A549 treated with CORT108297 at 1 μM for 4 hours (cell line): Measurements from ENCODE around the gene TRAPPC13. TPM values are rescaled to one million over a fixed set of nuclear protein-coding genes. Genes with fewer than 3 reads are reported as not detected.

Experiments
- total RNA-seq: library from RNA; stranded (reverse); fragments of 200-300 nt; extraction: Qiagen RNA extraction; gene quantifications from 5 replicates; pipeline ENCODE4 v1.2.3, GENCODE V29; 2022

Gene TRAPPC13, protein sequence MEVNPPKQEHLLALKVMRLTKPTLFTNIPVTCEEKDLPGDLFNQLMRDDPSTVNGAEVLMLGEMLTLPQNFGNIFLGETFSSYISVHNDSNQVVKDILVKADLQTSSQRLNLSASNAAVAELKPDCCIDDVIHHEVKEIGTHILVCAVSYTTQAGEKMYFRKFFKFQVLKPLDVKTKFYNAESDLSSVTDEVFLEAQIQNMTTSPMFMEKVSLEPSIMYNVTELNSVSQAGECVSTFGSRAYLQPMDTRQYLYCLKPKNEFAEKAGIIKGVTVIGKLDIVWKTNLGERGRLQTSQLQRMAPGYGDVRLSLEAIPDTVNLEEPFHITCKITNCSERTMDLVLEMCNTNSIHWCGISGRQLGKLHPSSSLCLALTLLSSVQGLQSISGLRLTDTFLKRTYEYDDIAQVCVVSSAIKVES
- 11.6 to 15.1 TPM (median 13.7 TPM) in 5 replicates for total RNA-seq

GRCh38 chr5:65624571-65625555 is at the start of gene TRAPPC13, which contains the start of gene SHLD3:
TRAPPC13 (plus strand) TSS chr5:65625027; CDS start chr5:65625061, 34 bp downstream.
SHLD3 (plus strand) TSS chr5:65625027; CDS start chr5:65629588, 4,561 bp downstream.

DNA sequence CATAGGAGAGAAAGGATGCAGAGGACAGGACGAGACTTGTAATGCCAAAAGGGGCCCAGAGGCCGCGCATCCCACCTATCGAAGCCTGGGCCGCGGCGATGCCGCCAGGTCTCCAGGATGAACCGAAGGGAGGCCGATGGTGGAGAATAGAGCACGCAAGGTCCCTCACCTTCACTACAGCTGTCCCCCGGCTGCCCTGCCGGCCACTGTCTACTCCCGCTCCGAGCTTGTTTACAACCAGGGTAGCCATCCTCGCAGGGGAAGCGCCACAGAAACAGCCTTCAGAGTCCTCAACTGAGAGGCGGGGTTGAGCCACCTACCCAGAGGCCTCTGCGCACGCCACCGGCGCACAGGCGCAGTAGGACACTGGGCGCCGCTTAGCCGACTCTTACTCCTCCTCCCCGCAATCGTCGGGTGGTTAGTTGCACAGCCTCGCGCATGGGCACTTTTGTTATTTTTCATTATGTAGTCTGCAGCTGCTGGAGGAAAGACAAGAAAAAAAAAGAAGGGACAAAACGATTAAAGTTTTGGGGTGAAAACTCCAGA is 729 bp upstream of the TRAPPC13 start, which contains the start of gene TRIM23:
Gene TRIM23 (minus strand): TSS at position 309 of the 546 bp plus-strand sequence. CDS start 59 bp downstream, at position 250.

Other genes starting within 250 kb of the TRAPPC13 start
- gene ADAMTS6, start 143.1 kb upstream of the TRAPPC13 start, total RNA-seq = 0.03 to 0.12 TPM (median 0.10 TPM) in 5 replicates
- gene CENPK, start 61.9 kb upstream of the TRAPPC13 start, total RNA-seq = 27.8 to 40.9 TPM (median 31.1 TPM) in 5 replicates
- 17.5 to 22.9 TPM (median 18.6 TPM) in 5 replicates for gene PPWD1, start 61.7 kb upstream of the TRAPPC13 start, total RNA-seq
- 5.9 to 7.9 TPM (median 7.2 TPM) in 5 replicates for gene TRIM23, start 694 bp upstream of the TRAPPC13 start, total RNA-seq
- gene SHLD3, start within 50 bp of the TRAPPC13 start, total RNA-seq = 2.0 to 3.3 TPM (median 2.2 TPM) in 5 replicates
- 5.6 to 7.6 TPM (median 7.1 TPM) in 5 replicates for gene SGTB, start 97.1 kb downstream of the TRAPPC13 start, total RNA-seq
- gene NLN, start 97.2 kb downstream of the TRAPPC13 start, total RNA-seq = 47.4 to 76.0 TPM (median 65.1 TPM) in 5 replicates